Colonic mucosa (tissue), 4 donors: Measurements from ENCODE around the gene MAP3K2. TPM values are rescaled to one million over a fixed set of nuclear protein-coding genes. Genes with fewer than 3 reads are reported as not detected.
"Not testable (repeated sequence)": the region's sequence is repeated elsewhere in the genome, so short reads cannot be mapped to it uniquely, and the experiment has no call there.

Experiments
- DNase-seq: peaks from one replicate; pipeline ENCODE4 v3.0.0-alpha.2; 2020
- H3K27ac ChIP-seq: fragments of 200-600 bp; one replicate; pipeline ENCODE4 v1.8.0; 2021
- H3K27me3 ChIP-seq: fragments of 200-600 bp; one replicate; pipeline ENCODE4 v1.8.0; 2021
- H3K36me3 ChIP-seq: fragments of 200-600 bp; one replicate; pipeline ENCODE4 v1.8.0; 2021
- H3K4me1 ChIP-seq: fragments of 200-600 bp; one replicate; pipeline ENCODE4 v1.8.0; 2021; ENCODE audit warnings: mild to moderate bottlenecking
- H3K4me3 ChIP-seq: fragments of 200-600 bp; one replicate; pipeline ENCODE4 v1.8.0; 2021
- H3K9ac ChIP-seq, 2 donors: one replicate each; pipeline ENCODE4 v1.7.0; 2013; ENCODE audit warnings: control low read depth in 2 of 2, low read depth in 2 of 2, low read length in 2 of 2
- H3K9me3 ChIP-seq: fragments of 200-600 bp; one replicate; pipeline ENCODE4 v1.8.0; 2021
- intact Hi-C: fragments of 100-400 bp; cut with DNase I; formaldehyde crosslinking; loops from one replicate; pipeline ENCODE4 v1.14.1; 2022
- total RNA-seq, 2 donors: library from RNA; stranded (reverse); fragmentation: NEBNext Ultra II Directional in 1 of 2; extraction: Animal tissue kit (Norgen Biotek cat#: 25700) in 1 of 2; gene quantifications; one replicate each; pipeline ENCODE4 v1.2.1, GENCODE V29; 2021
- TF ChIP-seq, protein P1 (sequence below): fragments of 200-600 bp; IDR thresholded peaks from one replicate; pipeline ENCODE4 v1.8.0; 2022; ENCODE audit warnings: antibody characterized with exemption, mild to moderate bottlenecking
- donor health status: healthy.
- donor health status: DM: no; HTN: no; CAD: no.
- donor health status: DM: no; HTN: no; CAD: no.

MAP3K2 gene
- total RNA-seq, 2 donors from 2014 or later: 53.8 to 76.0 TPM

DNA sequence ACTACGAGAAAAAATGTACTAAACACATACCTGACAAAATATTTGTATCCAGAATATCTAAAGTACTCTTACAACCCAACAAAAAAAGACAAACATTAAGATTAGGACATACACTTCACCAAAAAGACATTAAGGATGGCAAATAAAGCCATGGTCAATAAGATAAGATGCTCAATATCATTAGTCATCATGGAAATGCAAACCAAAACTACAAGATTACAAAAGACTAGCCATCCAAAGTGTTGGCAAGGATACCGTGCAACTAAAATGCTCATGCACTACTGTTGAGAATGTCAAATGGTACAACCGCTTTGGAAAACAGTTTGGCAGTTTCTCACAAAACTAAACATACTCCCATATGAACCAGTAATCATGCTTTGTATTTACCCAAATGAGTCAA, 29.7 kb downstream of the MAP3K2 start:
- Histone ChIP-seq H3K36me3 (no peaks in the 10 kb centered on the region), H3K27ac (no peak overlapping the region), H3K4me3 (no peak overlapping the region), H3K27me3 (no peaks in the 10 kb centered on the region), H3K4me1 (peaks cover 4% of the 10 kb centered on the region), H3K9ac (no peak overlapping the region), H3K9me3 (no peaks in the 10 kb centered on the region)
- TF ChIP-seq, protein P1, sequence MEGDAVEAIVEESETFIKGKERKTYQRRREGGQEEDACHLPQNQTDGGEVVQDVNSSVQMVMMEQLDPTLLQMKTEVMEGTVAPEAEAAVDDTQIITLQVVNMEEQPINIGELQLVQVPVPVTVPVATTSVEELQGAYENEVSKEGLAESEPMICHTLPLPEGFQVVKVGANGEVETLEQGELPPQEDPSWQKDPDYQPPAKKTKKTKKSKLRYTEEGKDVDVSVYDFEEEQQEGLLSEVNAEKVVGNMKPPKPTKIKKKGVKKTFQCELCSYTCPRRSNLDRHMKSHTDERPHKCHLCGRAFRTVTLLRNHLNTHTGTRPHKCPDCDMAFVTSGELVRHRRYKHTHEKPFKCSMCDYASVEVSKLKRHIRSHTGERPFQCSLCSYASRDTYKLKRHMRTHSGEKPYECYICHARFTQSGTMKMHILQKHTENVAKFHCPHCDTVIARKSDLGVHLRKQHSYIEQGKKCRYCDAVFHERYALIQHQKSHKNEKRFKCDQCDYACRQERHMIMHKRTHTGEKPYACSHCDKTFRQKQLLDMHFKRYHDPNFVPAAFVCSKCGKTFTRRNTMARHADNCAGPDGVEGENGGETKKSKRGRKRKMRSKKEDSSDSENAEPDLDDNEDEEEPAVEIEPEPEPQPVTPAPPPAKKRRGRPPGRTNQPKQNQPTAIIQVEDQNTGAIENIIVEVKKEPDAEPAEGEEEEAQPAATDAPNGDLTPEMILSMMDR: no peak
- intact Hi-C loops: loop anchor here (5.0 kb wide), 1 partner anchor 59 kb away; the partner anchor contains the start of gene PROC
- DNase-seq: no peak

DNA sequence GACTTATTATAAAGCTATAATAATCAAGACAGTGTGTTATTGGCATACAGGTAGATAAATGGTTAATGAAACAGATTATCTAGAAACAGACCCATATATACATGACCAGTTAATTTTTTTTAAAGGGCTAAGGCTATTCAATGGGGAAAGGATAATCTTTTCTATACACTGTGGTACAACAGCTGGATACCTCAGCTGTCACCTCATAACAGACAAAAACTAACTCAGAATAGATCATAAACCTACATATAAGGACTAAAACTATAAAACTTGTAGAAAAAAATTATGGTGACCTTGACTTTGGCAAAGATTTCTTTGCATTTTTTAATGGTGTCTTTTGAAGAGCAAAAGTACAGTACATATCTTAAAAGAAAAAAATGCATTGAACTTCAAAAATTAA, 30.2 kb downstream of the MAP3K2 start:
- intact Hi-C loops: loop anchor here (5.0 kb wide), 1 partner anchor 60 kb away; the partner anchor contains the start of gene PROC
- no peaks in the 10 kb centered on the region for H3K27me3 ChIP-seq
- no peak overlapping the region for H3K4me3 ChIP-seq
- no peaks in the 10 kb centered on the region for H3K36me3 ChIP-seq
- H3K27ac ChIP-seq: no peak overlapping the region
- no peaks in the 10 kb centered on the region for H3K9me3 ChIP-seq
- no peak overlapping the region for H3K9ac ChIP-seq
- no peak for DNase-seq
- peaks cover 4% of the 10 kb centered on the region for H3K4me1 ChIP-seq
- TF ChIP-seq, protein P1: no peak

DNA sequence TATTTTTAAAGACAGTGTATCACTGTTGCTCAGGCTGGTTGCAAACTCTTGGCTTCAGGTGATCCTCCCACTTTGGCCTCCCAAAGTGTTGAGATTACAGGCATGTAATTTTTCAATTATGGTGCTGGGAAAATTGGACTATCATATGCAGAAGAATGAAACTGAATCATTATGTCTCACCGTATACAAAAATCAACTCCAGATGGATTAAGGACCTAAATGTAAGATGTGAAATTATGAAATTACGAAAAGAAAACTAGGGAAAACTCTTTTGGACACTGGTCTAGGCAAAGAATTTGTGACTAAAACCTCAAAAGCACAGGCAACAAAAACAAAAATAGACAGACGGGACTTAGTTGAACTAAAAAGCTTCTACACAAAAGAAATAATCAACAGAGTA, 31.2 kb downstream of the MAP3K2 start:
- Histone ChIP-seq H3K27ac (no peak overlapping the region), H3K27me3 (no peaks in the 10 kb centered on the region), H3K36me3 (no peaks in the 10 kb centered on the region), H3K9me3 (no peaks in the 10 kb centered on the region), H3K9ac (no peak overlapping the region), H3K4me3 (no peak overlapping the region), H3K4me1 (peaks cover 4% of the 10 kb centered on the region)
- DNase-seq: no peak
- TF ChIP-seq, protein P1: no peak
- intact Hi-C loops: loop anchor here (5.0 kb wide), 1 partner anchor 61 kb away; the partner anchor contains the start of gene PROC

DNA sequence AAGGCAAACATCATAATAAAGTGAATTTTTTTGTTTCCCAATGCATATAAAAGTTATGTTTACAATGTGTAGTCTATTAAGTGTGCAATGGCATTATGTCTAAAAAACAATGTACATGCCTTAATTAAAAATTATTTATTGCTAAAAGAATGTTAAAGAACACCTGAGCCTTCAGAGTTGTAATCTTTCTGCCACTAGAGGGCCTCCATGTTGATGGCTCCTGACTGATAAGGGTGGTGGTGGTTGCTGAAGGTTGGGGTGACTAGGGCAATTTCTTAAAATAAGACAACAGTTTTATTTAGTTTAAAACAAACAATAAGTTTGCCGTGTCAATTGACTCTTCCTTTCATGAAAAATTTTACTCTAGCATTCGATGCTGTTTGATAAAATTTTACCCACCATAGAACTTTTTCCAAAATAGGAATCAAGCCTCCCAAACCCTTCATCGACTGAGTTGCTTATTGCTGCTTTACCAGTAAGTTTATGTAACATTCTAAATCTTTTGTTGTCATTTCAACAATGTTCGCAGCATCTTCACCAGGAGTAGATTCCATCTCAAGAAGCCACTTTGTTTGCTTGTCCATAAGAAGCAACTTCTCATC, 32.3 kb downstream of the MAP3K2 start:
- H3K27ac ChIP-seq: no peak overlapping the region
- H3K27me3 ChIP-seq: no peaks in the 10 kb centered on the region
- intact Hi-C loops: loop anchor here (5.0 kb wide), 1 partner anchor 62 kb away; the partner anchor contains the start of gene PROC
- H3K36me3 ChIP-seq: no peaks in the 10 kb centered on the region
- H3K4me1 ChIP-seq: no peaks in the 10 kb centered on the region
- no peak for DNase-seq
- H3K9me3 ChIP-seq: no peaks in the 10 kb centered on the region
- no peak overlapping the region for H3K4me3 ChIP-seq
- no peak overlapping the region for H3K9ac ChIP-seq
- TF ChIP-seq, protein P1: peak; percentile 57

DNA sequence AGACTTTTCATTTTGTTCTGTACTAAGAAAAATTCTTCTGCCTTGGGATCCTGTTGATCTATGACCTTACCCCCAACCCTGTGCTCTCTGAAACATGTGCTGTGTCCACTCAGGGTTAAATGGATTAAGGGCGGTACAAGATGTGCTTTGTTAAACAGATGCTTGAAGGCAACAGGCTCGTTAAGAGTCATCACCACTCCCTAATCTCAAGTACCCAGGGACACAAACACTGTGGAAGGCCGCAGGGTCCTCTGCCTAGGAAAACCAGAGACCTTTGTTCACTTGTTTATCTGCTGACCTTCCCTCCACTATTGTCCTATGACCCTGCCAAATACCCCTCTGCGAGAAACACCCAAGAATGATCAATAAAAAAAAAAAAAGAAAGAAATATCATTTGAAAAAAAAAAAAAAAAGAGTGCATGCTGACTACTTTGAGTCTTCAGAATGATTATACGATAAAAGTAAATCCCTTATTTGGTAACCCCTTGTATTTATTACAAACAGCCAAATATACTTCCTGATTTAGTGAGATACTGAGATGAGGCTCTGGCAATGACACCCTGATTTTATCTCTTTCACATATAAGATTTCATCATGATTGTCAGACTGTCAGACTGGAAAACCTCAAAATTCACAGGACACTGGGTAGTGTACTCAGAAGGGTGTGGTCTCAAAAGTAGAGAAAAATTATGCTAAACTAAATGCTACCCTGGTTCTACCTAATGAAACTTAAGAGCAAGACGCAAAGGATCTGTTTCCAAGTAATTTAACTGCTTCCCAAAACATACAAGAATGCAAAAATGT, 33.7 kb downstream of the MAP3K2 start:
- H3K9me3 ChIP-seq, H3K4me3 ChIP-seq, H3K27ac ChIP-seq, DNase-seq, H3K27me3 ChIP-seq, intact Hi-C loops, H3K9ac ChIP-seq, H3K36me3 ChIP-seq, H3K4me1 ChIP-seq: not testable (repeated sequence)

DNA sequence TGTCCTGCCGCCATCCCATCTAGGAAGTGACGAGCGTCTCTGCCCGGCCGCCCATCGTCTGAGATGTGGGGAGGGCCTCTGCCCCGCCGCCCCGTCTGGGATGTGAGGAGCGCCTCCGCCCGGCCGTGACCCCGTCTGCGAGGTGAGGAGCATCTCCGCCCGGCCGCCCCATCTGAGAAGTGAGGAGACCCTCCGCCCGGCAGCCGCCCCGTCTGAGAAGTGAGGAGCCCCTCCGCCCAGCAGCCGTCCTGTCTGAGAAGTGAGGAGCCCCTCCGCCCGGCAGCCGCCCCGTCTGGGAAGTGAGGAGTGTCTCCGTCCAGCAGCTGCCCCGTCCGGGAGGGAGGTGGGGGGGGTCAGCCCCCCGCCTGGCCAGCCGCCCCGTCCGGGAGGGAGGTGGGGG, 34.6 kb downstream of the MAP3K2 start:
- H3K4me1 ChIP-seq, DNase-seq, intact Hi-C loops, H3K36me3 ChIP-seq, H3K9me3 ChIP-seq, H3K27ac ChIP-seq, H3K4me3 ChIP-seq, H3K27me3 ChIP-seq, H3K9ac ChIP-seq: not testable (repeated sequence)
